ENCODE measurements around the gene ROR2.
"Not testable (repeated sequence)": the region's sequence is repeated elsewhere in the genome, so short reads cannot be mapped to it uniquely, and the experiment has no call there.

The ROR2 gene

GRCh38 chr9:91629718-91630117, 320.3 kb downstream of the ROR2 start:
- no peak for DNase-seq (ENCODE audit: insufficient read length, low spot score)
- TF ChIP-seq SPI1 (IDR thresholded peaks at IDR 0.05; ENCODE audit: low read depth, low read length) (no peak), POLR2A (IDR thresholded peaks at IDR 0.05; ENCODE audit: low read depth, low read length) (no peak), POLR2AphosphoS5 (IDR thresholded peaks at IDR 0.05; ENCODE audit: low read depth, low read length) (no peak), TAF1 (IDR thresholded peaks at IDR 0.05; ENCODE audit: low read depth, low read length) (no peak), POU2F2 (IDR thresholded peaks at IDR 0.05; ENCODE audit: low read depth, low read length) (no peak), PAX5 (IDR thresholded peaks at IDR 0.05; ENCODE audit: insufficient read depth, low read length, severe bottlenecking) (no peak)
- no peak for FAIRE-seq

DNA sequence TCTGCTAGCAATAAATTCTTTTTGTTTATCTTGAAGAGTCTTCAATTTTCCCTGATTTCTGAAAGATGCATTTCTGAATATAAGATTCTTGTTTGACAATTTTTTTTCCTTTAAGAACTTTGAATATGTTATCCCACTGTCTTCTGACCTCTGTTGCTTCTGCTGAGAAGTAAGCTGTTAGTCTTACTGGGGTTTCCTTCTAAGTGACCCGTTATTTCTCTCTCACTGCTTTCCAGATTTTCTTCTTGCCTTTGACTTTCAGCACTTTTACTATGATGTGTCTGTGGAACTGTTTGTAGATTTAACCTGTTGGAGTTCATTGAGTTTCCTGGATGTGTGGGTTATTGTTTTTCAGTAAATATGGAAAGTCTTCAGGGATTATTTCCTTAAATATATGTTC, 321.1 kb downstream of the ROR2 start:
- no peak for TF ChIP-seq PAX5 (IDR thresholded peaks at IDR 0.05; ENCODE audit: insufficient read depth, low read length, severe bottlenecking)
- TF ChIP-seq TAF1 (IDR thresholded peaks at IDR 0.05; ENCODE audit: low read depth, low read length): no peak
- no peak for TF ChIP-seq POLR2A (IDR thresholded peaks at IDR 0.05; ENCODE audit: low read depth, low read length)
- TF ChIP-seq POLR2AphosphoS5 (IDR thresholded peaks at IDR 0.05; ENCODE audit: low read depth, low read length): no peak
- TF ChIP-seq SPI1 (IDR thresholded peaks at IDR 0.05; ENCODE audit: low read depth, low read length): no peak
- TF ChIP-seq POU2F2 (IDR thresholded peaks at IDR 0.05; ENCODE audit: low read depth, low read length): no peak
- FAIRE-seq (no peak), DNase-seq (ENCODE audit: insufficient read length, low spot score) (no peak)

GRCh38 chr9:91625331-91625730, 324.7 kb downstream of the ROR2 start:
- no peak for DNase-seq (ENCODE audit: insufficient read length, low spot score)

GRCh38 chr9:91623004-91623403, 327.0 kb downstream of the ROR2 start:
- DNase-seq (ENCODE audit: insufficient read length, low spot score): no peak
- FAIRE-seq: no peak

More at GRCh38 chr9:91625331-91625730, 324.7 kb downstream of the ROR2 start:
- TF ChIP-seq POU2F2 (IDR thresholded peaks at IDR 0.05; ENCODE audit: low read depth, low read length) (no peak), PAX5 (IDR thresholded peaks at IDR 0.05; ENCODE audit: insufficient read depth, low read length, severe bottlenecking) (no peak), POLR2A (IDR thresholded peaks at IDR 0.05; ENCODE audit: low read depth, low read length) (no peak)
- FAIRE-seq: no peak

DNA sequence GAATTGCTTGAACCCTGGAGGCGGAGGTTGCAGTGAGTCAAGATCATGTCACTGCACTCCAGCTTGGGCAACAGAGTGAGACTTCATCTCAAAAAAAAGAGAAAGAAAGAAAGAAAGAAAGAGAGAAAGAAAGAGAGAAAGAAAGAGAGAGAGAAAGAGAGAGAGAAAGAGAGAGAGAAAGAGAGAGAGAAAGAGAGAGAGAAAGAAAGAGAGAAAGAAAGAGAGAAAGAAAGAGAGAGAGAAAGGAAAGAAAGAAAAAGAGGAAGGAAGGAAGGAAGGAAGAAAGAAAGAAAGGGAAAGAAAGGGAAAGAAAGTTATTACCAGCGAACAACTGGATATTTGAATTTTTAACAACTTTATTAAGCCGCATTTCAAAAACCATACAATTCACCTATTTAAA, 327.9 kb downstream of the ROR2 start:
- FAIRE-seq; DNase-seq (ENCODE audit: insufficient read length, low spot score): not testable (repeated sequence)

More at GRCh38 chr9:91623004-91623403, 327.0 kb downstream of the ROR2 start:
- no peak for TF ChIP-seq SPI1 (IDR thresholded peaks at IDR 0.05; ENCODE audit: low read depth, low read length)

- DNase-seq (ENCODE audit: insufficient read length, low spot score); FAIRE-seq: not testable (repeated sequence)
These were observed 336.0 kb downstream of the ROR2 start for GRCh38 chr9:91614044-91614443.

DNA sequence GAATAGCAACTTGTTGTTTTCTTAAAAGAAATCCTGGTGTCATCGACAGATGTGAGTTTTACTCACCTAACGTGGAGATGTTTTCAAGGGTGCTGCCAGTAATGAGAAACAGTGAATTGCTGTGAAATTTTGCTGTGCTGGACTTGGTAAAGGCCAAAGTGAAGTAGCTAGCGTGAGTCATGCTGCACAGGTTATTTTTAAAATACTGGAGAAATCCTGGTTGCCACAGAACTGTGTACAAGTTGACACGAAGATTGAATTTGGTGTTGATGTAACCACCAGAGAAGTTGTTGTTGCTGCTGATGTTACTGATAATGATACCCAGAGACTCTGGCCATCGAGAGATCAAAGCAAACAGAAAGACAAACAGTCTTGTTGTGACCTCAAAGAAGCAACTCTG, 338.4 kb downstream of the ROR2 start:
- DNase-seq (ENCODE audit: insufficient read length, low spot score) (no peak), FAIRE-seq (no peak)
- TF ChIP-seq POU2F2 (IDR thresholded peaks at IDR 0.05; ENCODE audit: low read depth, low read length) (no peak), POLR2A (IDR thresholded peaks at IDR 0.05; ENCODE audit: low read depth, low read length) (no peak), POLR2AphosphoS5 (IDR thresholded peaks at IDR 0.05; ENCODE audit: low read depth, low read length) (no peak), PAX5 (IDR thresholded peaks at IDR 0.05; ENCODE audit: insufficient read depth, low read length, severe bottlenecking) (no peak), TAF1 (IDR thresholded peaks at IDR 0.05; ENCODE audit: low read depth, low read length) (no peak)

DNA sequence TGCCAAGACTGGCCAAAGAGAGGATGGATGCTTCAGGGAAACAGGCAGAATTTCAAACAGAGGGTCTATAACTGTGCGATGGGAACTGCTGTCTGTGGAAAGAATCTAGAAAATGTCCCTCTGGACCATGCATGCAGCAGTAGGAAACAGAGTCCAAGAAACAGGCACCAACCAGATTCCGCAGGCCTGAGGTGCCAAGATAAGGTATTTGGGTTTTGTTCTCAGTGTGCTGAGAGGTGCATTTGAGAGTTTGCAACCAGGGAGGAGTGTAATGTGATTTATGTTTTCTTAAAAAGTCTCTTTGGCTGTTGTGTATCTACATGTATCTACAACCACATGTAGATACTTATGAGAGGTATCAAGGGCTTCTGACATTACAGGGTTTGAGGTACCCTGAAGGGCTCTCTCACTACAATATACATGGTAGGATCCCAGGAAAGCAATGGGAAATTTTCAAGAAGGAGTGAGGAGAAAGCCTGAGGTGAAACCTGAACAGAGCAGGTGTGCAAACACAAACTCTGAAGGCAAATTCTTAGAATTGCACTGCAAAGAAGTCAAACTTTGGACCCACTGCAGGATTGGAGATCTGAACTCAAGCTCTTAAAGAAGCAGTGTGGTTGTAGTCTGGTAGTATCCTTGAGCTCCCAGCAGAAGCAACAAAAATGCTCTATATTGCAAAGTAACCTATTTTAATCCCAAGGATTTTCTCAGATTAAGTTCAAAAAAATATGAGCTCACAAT, 343.6 kb downstream of the ROR2 start:
- TF ChIP-seq POU2F2 (IDR thresholded peaks at IDR 0.05; ENCODE audit: low read depth, low read length) (no peak), SPI1 (IDR thresholded peaks at IDR 0.05; ENCODE audit: low read depth, low read length) (no peak), POLR2A (IDR thresholded peaks at IDR 0.05; ENCODE audit: low read depth, low read length) (no peak), TAF1 (IDR thresholded peaks at IDR 0.05; ENCODE audit: low read depth, low read length) (no peak), PAX5 (IDR thresholded peaks at IDR 0.05; ENCODE audit: insufficient read depth, low read length, severe bottlenecking) (no peak), POLR2AphosphoS5 (IDR thresholded peaks at IDR 0.05; ENCODE audit: low read depth, low read length) (no peak)
- DNase-seq (ENCODE audit: insufficient read length, low spot score) (no peak), FAIRE-seq (no peak)

- no peak for DNase-seq (ENCODE audit: insufficient read length, low spot score)
- no peak for FAIRE-seq
- TF ChIP-seq POLR2A (IDR thresholded peaks at IDR 0.05; ENCODE audit: low read depth, low read length) (no peak), SPI1 (IDR thresholded peaks at IDR 0.05; ENCODE audit: low read depth, low read length) (no peak), TAF1 (IDR thresholded peaks at IDR 0.05; ENCODE audit: low read depth, low read length) (no peak), POU2F2 (IDR thresholded peaks at IDR 0.05; ENCODE audit: low read depth, low read length) (no peak), POLR2AphosphoS5 (IDR thresholded peaks at IDR 0.05; ENCODE audit: low read depth, low read length) (no peak), PAX5 (IDR thresholded peaks at IDR 0.05; ENCODE audit: insufficient read depth, low read length, severe bottlenecking) (no peak)
These were observed 345.4 kb downstream of the ROR2 start for GRCh38 chr9:91604451-91605179.

- FAIRE-seq: no peak
- TF ChIP-seq POLR2A (IDR thresholded peaks at IDR 0.05; ENCODE audit: low read depth, low read length) (no peak), POLR2AphosphoS5 (IDR thresholded peaks at IDR 0.05; ENCODE audit: low read depth, low read length) (no peak), POU2F2 (IDR thresholded peaks at IDR 0.05; ENCODE audit: low read depth, low read length) (no peak), SPI1 (IDR thresholded peaks at IDR 0.05; ENCODE audit: low read depth, low read length) (no peak), TAF1 (IDR thresholded peaks at IDR 0.05; ENCODE audit: low read depth, low read length) (no peak), PAX5 (IDR thresholded peaks at IDR 0.05; ENCODE audit: insufficient read depth, low read length, severe bottlenecking) (no peak)
These were observed 346.1 kb downstream of the ROR2 start for GRCh38 chr9:91603932-91604331.

More at GRCh38 chr9:91603932-91604331, 346.1 kb downstream of the ROR2 start:
- no peak for DNase-seq (ENCODE audit: insufficient read length, low spot score)
